Ovary (tissue), 9 donors: ENCODE results near the gene MRPL33. TPM values are rescaled to one million over a fixed set of nuclear protein-coding genes. Genes with fewer than 3 reads are reported as not detected.
"Not testable (repeated sequence)": the region's sequence is repeated elsewhere in the genome, so short reads cannot be mapped to it uniquely, and the experiment has no call there.

Source experiments
- DNase-seq, 5 donors: peaks; one replicate each; pipeline ENCODE4 v3.0.0-alpha.2; 2019 to 2020
- H3K27ac ChIP-seq, 2 donors: fragments of 200-600 bp; one replicate each; pipeline versions ENCODE4 v1.5.1 to v1.8.0; 2019 to 2022
- H3K27me3 ChIP-seq: fragments of 200-600 bp; one replicate; pipeline ENCODE4 v1.8.0; 2022
- H3K36me3 ChIP-seq: fragments of 200-600 bp; sonication (generic); one replicate; pipeline ENCODE4 v1.5.1; 2019
- H3K4me1 ChIP-seq: one replicate; pipeline ENCODE4 v1.8.1; 2013; ENCODE audit warnings: mild to moderate bottlenecking, moderate library complexity; ENCODE audit not compliant: insufficient read depth
- H3K4me3 ChIP-seq: fragments of 200-600 bp; sonication (generic); one replicate; pipeline ENCODE4 v1.5.1; 2017
- H3K9me3 ChIP-seq, 2 donors: fragments of 200-600 bp in 1 of 2; sonication (generic) in 1 of 2; one replicate each; pipeline versions ENCODE4 v1.5.1 to v1.8.1; 2013 to 2019; ENCODE audit warnings: mild to moderate bottlenecking in 1 of 2, moderate library complexity in 1 of 2
- EP300 ChIP-seq: sonication (generic); formaldehyde crosslinking; IDR thresholded peaks from one replicate; pipeline ENCODE4 v1.6.1; 2017; ENCODE audit warnings: antibody characterized with exemption
- POLR2A ChIP-seq: fragments of 450-650 bp; IDR thresholded peaks from one replicate; pipeline ENCODE4 v1.6.1; 2017; ENCODE audit warnings: antibody characterized with exemption, mild to moderate bottlenecking, moderate library complexity
- WGBS, 3 donors: extraction: QIAGEN DNeasy Blood & Tissue Kit in 1 of 3; methylation state at CpG; one replicate each; pipeline versions ENCODE4 v1.1.5 to v1.1.7; 2013 to 2017; 5-methylcytosine and 5-hydroxymethylcytosine counted together
- intact Hi-C, 4 donors: fragments of 100-400 bp; cut with DNase I; formaldehyde crosslinking; loops; one replicate each; pipeline versions ENCODE4 v1.11.0 to v1.15.1; 2022 to 2023
- polyA plus RNA-seq, 2 donors: library from polyadenylated mRNA; stranded (reverse); fragments of 200-250 nt in 1 of 2; fragments of 350-450 nt in 1 of 2; fragmentation: Illumina TruSeq in 1 of 2; extraction: RNeasy Lipid Tissue Mini Kit (QIAGEN cat#74804) in 1 of 2; gene quantifications; one replicate each; pipeline ENCODE4 v1.2.3, GENCODE V29; 2013 to 2014
- total RNA-seq, 7 donors: library from RNA; depleted of rRNA in 2 of 7; stranded (reverse); fragments of >200 nt in 2 of 7; fragmentation: NEBNext Ultra II Directional in 3 of 7; extraction: Animal tissue kit (Norgen Biotek cat#: 25700) in 3 of 7; gene quantifications; one replicate each; pipeline versions ENCODE4 v1.1.0 to v1.2.4, GENCODE V29; 2016 to 2023
- TF ChIP-seq, protein P1 (sequence below), 3 donors: fragments of 450-650 bp in 2 of 3; fragments of 200-600 bp in 1 of 3; IDR thresholded peaks; one replicate each; pipeline versions ENCODE4 v1.5.1 to v1.8.0; 2016 to 2022; ENCODE audit warnings: antibody characterized with exemption in 3 of 3, mild to moderate bottlenecking in 1 of 3
- donor health status: DM: no; HTN: no; CAD: no; lungs with moderate emphysema.
- donor health status: DM: no; HTN: no; CAD: no.
- donor health status: Bipolar disorder and iron deficiency.
- donor health status: DM: yes; HTN: yes; CAD: no.
- donor health status: DM: no; HTN: no; CAD: no.
- donor health status: DM: yes; HTN: yes; CAD: no.

The MRPL33 gene
- total and polyA plus RNA-seq, 9 donors: 50.5 to 246 (median 63.2) TPM

DNA sequence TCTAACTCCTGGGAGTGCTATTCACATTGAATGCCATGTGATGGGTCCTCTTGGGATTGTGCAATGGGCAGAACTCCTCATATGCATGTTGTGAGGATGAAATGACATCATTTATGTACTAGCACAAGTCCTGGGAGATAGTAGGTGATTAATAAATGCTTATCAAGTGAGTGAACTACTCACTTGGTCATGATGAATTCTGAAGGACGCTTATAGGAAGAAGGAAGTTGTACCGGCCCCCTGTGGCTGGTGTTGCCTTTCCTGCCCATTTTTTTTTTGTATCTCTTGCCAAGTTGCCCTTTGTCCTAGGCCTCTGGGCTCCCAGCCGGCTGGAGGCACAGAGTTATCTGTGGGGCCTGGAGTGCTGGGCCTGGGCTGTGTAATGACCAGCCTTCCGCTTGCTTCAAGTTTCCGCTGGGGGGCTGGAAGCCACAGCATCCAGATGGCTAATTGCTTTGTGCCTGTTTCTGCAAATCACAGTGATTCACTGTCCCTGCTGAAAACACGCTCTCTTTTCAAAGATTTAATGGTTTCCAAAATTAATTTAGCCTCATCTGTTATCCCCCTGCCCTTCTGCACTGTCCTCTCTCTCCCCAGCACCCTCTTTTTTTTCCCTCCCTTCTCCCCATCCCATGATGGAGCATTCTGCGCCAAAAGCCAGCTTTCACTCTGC lies 33.7 kb upstream of the MRPL33 start:
- DNase-seq: no peak
- H3K36me3 ChIP-seq: no peaks in the 10 kb centered on the region
- intact Hi-C loops: no loop called here

DNA sequence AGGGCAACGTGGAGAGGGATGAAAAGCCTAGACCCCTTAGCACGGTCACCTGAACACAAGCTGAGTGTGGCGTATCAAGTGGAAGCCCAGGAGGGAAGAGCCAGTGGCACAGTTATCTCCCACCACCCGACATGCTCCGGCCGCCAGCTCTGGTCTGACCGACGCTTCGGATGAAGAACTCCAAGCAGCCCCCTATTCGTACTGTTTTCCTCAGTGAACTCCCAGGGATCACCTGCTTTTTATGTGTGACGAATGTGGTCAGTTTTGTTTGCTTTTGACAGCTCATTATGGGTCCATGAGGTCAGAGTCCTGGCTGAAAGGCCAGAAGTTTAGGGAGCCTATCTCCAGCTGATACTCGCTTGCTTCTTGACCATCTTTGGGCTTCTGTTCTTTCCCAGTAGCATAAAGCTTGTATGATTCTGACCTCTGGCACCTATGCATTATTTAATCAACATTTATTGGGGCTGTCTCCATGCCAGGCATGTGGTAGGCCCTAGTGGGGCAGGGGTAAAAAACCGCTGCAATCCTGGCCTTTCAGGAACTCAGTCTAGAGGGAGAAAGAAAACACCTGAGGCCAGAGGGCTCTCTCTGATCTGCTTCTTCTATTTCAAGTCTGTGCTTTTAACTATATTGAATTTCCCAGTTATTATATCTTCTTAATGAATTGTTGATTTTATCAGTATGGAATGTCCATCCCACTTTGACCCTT lies 33.0 kb upstream of the MRPL33 start:
- Histone ChIP-seq H3K27ac (no peak overlapping the region), H3K4me3 (no peak overlapping the region), H3K27me3 (no peaks in the 10 kb centered on the region), H3K4me1 (peaks cover 4% of the 10 kb centered on the region), H3K9me3 (no peaks in the 10 kb centered on the region), H3K36me3 (no peaks in the 10 kb centered on the region)
- intact Hi-C loops: no loop called here
- WGBS, 3 donors: 91 to 93% (median 92%) methylated on average over 13 of the region's 13 CpGs
- no peak for DNase-seq
- TF ChIP-seq EP300: no peak
- TF ChIP-seq, protein P1, sequence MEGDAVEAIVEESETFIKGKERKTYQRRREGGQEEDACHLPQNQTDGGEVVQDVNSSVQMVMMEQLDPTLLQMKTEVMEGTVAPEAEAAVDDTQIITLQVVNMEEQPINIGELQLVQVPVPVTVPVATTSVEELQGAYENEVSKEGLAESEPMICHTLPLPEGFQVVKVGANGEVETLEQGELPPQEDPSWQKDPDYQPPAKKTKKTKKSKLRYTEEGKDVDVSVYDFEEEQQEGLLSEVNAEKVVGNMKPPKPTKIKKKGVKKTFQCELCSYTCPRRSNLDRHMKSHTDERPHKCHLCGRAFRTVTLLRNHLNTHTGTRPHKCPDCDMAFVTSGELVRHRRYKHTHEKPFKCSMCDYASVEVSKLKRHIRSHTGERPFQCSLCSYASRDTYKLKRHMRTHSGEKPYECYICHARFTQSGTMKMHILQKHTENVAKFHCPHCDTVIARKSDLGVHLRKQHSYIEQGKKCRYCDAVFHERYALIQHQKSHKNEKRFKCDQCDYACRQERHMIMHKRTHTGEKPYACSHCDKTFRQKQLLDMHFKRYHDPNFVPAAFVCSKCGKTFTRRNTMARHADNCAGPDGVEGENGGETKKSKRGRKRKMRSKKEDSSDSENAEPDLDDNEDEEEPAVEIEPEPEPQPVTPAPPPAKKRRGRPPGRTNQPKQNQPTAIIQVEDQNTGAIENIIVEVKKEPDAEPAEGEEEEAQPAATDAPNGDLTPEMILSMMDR (IDR thresholded peaks at IDR 0.05): no peak
- TF ChIP-seq POLR2A: no peak

More for the DNA sequence above, 33.7 kb upstream of the MRPL33 start:
- H3K27me3 ChIP-seq: no peaks in the 10 kb centered on the region
- 69 to 81% (median 79%) methylated on average over 7 of the region's 7 CpGs for WGBS, 3 donors
- no peaks in the 10 kb centered on the region for H3K9me3 ChIP-seq
- H3K4me1 ChIP-seq: peaks cover 4% of the 10 kb centered on the region
- H3K4me3 ChIP-seq: no peak overlapping the region
- no peak for TF ChIP-seq POLR2A
- H3K27ac ChIP-seq: no peak overlapping the region

DNA sequence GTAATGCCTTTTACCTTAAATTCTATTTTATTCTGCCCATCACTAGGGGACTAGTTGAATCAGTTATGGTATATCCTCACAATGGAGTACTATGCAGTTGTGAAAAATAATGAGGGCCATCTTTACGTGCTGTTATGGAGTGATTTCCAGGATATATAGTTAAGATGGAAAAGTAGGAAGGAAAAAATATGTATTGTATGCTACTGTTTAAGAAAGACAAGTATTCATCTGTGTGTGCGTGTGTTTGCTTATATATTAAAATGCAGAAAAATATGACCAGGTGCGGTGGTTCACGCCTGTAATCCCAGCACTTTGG lies 32.5 kb upstream of the MRPL33 start:
- H3K4me3 ChIP-seq: no peak overlapping the region
- H3K36me3 ChIP-seq: no peaks in the 10 kb centered on the region
- H3K27me3 ChIP-seq: no peaks in the 10 kb centered on the region
- intact Hi-C loops: no loop called here
- H3K27ac ChIP-seq: no peak overlapping the region
- H3K9me3 ChIP-seq: no peaks in the 10 kb centered on the region
- peaks cover 4% of the 10 kb centered on the region for H3K4me1 ChIP-seq
- TF ChIP-seq EP300: no peak
- TF ChIP-seq POLR2A: no peak
- TF ChIP-seq, protein P1 (IDR thresholded peaks at IDR 0.05): no peak
- no peak for DNase-seq
- WGBS, 3 donors: 94 to 98% (median 95%) methylated on average over 4 of the region's 4 CpGs

DNA sequence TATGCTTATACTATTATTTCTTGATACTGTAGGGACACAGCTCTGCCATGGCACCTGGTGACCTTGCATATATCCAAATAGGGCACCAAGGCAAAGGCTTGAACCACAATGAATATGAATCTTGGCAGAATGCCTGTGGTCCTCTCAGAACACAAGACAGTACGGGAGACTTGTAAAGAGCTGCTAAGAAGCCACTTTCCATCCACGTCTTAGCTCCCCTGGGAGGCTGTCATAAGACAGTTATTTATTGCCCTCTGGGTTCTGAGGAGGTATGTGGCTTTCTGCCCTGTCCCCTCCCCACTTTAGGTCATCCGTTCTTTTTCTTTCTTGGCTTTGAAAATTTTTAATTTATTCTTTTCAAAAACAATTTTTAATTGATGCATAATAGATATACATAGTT lies 29.8 kb upstream of the MRPL33 start:
- intact Hi-C loops: no loop called here
- Histone ChIP-seq H3K4me3 (no peak overlapping the region), H3K27ac (no peak overlapping the region), H3K4me1 (no peaks in the 10 kb centered on the region), H3K9me3 (no peaks in the 10 kb centered on the region), H3K36me3 (no peaks in the 10 kb centered on the region), H3K27me3 (no peaks in the 10 kb centered on the region)
- 46 to 57% (median 55%) methylated on average over 3 of the region's 3 CpGs for WGBS, 3 donors
- DNase-seq: no peak
- TF ChIP-seq, protein P1 (IDR thresholded peaks at IDR 0.05): no peak

DNA sequence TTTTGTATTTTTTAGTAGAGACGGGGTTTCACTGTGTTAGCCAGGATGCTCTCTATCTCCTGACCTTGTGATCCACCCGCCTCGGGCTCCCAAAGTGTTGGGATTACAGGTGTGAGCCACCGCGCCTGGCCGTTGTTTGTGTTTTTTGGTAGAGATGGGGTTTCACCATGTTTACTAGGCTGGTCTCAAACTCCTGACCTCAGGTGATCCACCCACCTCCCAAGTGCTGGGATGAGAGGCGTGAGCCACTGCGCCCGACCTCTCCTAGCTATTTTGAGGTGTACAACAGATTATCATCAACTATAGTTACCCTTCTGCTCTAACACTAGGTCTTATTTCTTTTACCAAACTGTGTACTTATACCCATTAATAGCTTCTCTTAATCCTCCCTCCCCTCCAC lies 28.9 kb upstream of the MRPL33 start:
- Histone ChIP-seq H3K4me1 (no peaks in the 10 kb centered on the region), H3K36me3 (no peaks in the 10 kb centered on the region), H3K27ac (no peak overlapping the region), H3K4me3 (no peak overlapping the region), H3K9me3 (no peaks in the 10 kb centered on the region), H3K27me3 (no peaks in the 10 kb centered on the region)
- DNase-seq: no peak
- intact Hi-C loops: no loop called here
- TF ChIP-seq POLR2A (no peak), EP300 (no peak)
- TF ChIP-seq, protein P1 (IDR thresholded peaks at IDR 0.05): no peak
- 91 to 96% (median 92%) methylated on average over 9 of the region's 9 CpGs for WGBS, 3 donors

DNA sequence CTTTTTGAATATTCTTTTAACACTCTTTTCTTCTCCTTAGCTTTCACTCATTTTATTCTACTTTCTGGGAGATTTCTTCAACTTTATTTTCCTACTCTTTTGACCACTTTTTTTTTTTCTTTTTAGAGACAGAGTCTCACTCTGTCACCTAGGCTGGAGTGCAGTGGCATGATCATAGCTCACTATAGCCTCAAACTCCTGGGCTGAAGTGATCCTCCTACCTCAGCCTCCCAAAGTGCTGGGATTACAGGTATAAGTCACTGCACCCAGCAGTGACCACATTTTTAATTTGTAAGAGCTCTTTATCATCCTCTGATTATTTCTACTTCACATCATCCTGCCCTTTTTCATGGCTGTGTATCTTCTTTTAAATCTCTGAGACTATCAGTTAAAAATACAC lies 26.0 kb upstream of the MRPL33 start:
- H3K4me3 ChIP-seq, H3K9me3 ChIP-seq, H3K27ac ChIP-seq, H3K36me3 ChIP-seq, H3K4me1 ChIP-seq, H3K27me3 ChIP-seq, DNase-seq, intact Hi-C loops: not testable (repeated sequence)
